ENCODE results near the gene EPSTI1. TPM values are rescaled to one million over a fixed set of nuclear protein-coding genes. Genes with fewer than 3 reads are reported as not detected.
"Not testable (repeated sequence)": the region's sequence is repeated elsewhere in the genome, so short reads cannot be mapped to it uniquely, and the experiment has no call there.

The EPSTI1 gene
- total RNA-seq, 2 experiments from 2014 or later = 120 to 121 TPM

- Mint-ChIP-seq H3K9me3 (no peaks in the 10 kb centered on the region), H3K36me3 (ENCODE audit: low read depth) (peaks cover 8% of the 10 kb centered on the region), H3K27ac (no peak overlapping the region), H3K4me3 (no peak overlapping the region), H3K4me1 (peaks cover 2% of the 10 kb centered on the region), H3K27me3 (peaks cover 17% of the 10 kb centered on the region)
- DNase-seq = no peak
- ChIA-PET POLR2A (no interaction called here), CTCF (interaction anchor here (1.0 to 1.3 kb wide), 3 partner anchors 9 to 19 kb away, joined by 3 to 4 read pairs (median 3); no protein-coding TSS in a partner anchor)
These were observed 115.7 kb downstream of the EPSTI1 start for GRCh38 chr13:42876270-42876714.

- no peaks in the 10 kb centered on the region for H3K9me3 Mint-ChIP-seq
- peaks cover 15% of the 10 kb centered on the region for H3K27me3 Mint-ChIP-seq
- CTCF ChIA-PET = interaction anchor here (1.0 to 1.1 kb wide), 2 partner anchors 8 to 20 kb away, joined by 3 read pairs; no protein-coding TSS in a partner anchor
- H3K4me1 Mint-ChIP-seq = peaks cover 2% of the 10 kb centered on the region
- no peak overlapping the region for H3K27ac Mint-ChIP-seq
- POLR2A ChIA-PET = no interaction called here
- H3K4me3 Mint-ChIP-seq = no peak overlapping the region
- H3K36me3 Mint-ChIP-seq (ENCODE audit: low read depth) = peaks cover 8% of the 10 kb centered on the region
- no peak for DNase-seq
These were observed 116.4 kb downstream of the EPSTI1 start for GRCh38 chr13:42875475-42876269.

GRCh38 chr13:42874221-42874620, 117.8 kb downstream of the EPSTI1 start:
- POLR2A ChIA-PET = no interaction called here

DNA sequence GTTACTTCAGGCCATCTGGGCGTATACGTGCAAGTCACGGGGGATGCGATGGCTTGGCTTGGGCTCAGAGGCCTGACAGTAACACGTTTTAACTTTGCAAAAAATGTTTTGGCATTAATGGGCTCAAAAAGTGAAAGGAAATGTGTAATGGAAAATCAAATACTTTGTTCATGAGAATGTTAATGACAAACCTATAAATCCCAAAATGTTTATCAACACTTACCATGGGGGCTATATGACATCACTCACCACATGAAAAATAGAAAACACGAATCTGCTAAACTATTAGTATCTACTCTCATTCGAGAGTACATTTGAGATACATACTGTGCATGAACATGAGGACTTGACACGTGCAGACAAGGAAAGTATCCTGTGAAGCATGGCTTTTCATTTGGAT, 119.0 kb downstream of the EPSTI1 start:
- peaks cover 2% of the 10 kb centered on the region for H3K4me1 Mint-ChIP-seq
- H3K27me3 Mint-ChIP-seq = peaks cover 7% of the 10 kb centered on the region
- no peak overlapping the region for H3K4me3 Mint-ChIP-seq
- ChIA-PET CTCF (no interaction called here), POLR2A (no interaction called here)
- no peaks in the 10 kb centered on the region for H3K9me3 Mint-ChIP-seq
- no peak for DNase-seq
- H3K27ac Mint-ChIP-seq = no peak overlapping the region
- no peaks in the 10 kb centered on the region for H3K36me3 Mint-ChIP-seq (ENCODE audit: low read depth)

More at GRCh38 chr13:42874221-42874620, 117.8 kb downstream of the EPSTI1 start:
- H3K4me3 Mint-ChIP-seq = no peak overlapping the region
- peaks cover 2% of the 10 kb centered on the region for H3K4me1 Mint-ChIP-seq
- DNase-seq = no peak
- CTCF ChIA-PET = no interaction called here
- H3K27ac Mint-ChIP-seq = no peak overlapping the region
- H3K27me3 Mint-ChIP-seq = peaks cover 7% of the 10 kb centered on the region
- H3K36me3 Mint-ChIP-seq (ENCODE audit: low read depth) = peaks cover 3% of the 10 kb centered on the region
- H3K9me3 Mint-ChIP-seq = no peaks in the 10 kb centered on the region

DNA sequence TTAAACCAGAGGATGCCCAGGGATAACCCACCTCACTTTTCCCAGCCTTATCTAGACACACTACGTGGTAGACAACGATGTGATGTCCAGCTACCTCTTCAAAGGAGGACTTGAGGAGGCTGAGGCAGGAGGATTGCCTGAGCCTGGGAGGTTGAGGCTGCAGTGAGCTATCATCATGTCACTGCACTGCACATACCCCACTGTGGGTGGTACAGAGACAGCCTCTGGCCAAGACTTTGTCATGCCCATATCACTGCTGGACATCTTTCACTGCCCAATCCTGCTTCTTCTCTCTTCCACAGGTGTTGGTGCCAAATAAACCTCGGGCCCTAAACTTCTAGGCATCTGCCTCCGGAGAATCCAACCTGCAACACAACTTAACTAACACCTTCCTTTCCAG, 124.8 kb downstream of the EPSTI1 start:
- ChIA-PET CTCF (interaction anchor here (1.0 kb wide), 1 partner anchor 8 kb away, joined by 3 read pairs; no protein-coding TSS in a partner anchor), POLR2A (no interaction called here)
- H3K4me3 Mint-ChIP-seq = no peak overlapping the region
- peaks cover 5% of the 10 kb centered on the region for H3K27me3 Mint-ChIP-seq
- H3K9me3 Mint-ChIP-seq = no peaks in the 10 kb centered on the region
- H3K4me1 Mint-ChIP-seq = no peaks in the 10 kb centered on the region
- H3K27ac Mint-ChIP-seq = no peak overlapping the region
- H3K36me3 Mint-ChIP-seq (ENCODE audit: low read depth) = no peaks in the 10 kb centered on the region
- no peak for DNase-seq

DNA sequence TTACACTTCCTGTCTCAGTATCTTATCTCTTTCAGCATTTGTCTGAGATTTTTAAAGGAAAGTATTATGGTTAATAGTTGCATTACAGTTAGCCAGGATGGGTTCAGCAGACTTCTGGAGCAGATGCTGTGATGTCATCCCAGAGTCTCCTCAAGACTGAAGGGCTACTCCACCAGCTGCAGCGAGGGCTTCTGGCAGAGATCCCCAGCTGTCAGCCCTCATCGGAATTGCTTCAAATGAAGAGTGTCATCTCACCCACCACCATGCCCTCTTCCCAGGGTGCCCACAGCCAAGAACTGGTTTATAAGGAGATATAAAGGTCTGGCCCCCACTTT, 126.3 kb downstream of the EPSTI1 start:
- Mint-ChIP-seq H3K4me3 (no peak overlapping the region), H3K27ac (no peak overlapping the region), H3K27me3 (peaks cover 9% of the 10 kb centered on the region), H3K36me3 (ENCODE audit: low read depth) (no peaks in the 10 kb centered on the region), H3K9me3 (no peaks in the 10 kb centered on the region), H3K4me1 (no peaks in the 10 kb centered on the region)
- POLR2A ChIA-PET = no interaction called here
- CTCF ChIA-PET = interaction anchor here (1.3 kb wide), 1 partner anchor 11 kb away, joined by 4 read pairs; no protein-coding TSS in a partner anchor
- no peak for DNase-seq

DNA sequence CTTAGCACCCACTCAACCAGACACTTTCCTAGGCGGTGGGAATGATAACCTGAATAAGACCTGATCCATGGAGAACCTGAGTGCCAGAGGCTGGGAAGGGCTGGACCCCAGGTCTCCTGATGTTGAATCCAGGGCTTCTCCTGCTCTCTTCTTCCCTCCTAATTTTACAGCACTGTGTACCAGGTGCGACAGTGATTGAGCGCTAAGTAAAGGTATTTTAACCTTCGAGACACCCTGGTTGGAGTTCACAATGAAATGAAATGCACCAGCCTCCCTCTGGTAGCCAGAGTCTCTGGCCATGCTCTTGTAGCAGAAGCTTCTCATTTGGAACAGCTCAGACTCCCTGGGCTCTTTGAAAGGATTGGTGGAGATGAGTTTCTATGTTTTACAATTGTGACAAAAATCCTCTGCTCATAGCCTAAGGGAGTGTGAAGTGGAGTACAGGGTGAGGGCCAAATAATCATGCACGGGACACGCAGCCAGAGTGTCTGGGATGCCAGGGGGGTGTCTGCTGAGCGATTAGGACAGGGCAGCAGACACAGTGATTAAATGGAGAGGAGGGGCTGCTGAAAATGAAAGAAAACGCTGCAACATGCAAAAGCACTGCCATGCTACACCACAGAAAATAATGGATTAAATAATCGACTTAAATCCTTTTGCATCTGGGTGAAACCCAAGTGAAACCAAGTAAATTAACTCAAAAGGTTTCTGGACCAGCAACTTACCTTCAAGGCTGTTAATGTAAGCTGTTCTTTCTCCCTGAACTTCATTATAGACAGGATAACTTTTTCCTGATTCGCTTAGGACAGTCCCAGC, 126.9 kb downstream of the EPSTI1 start:
- no peaks in the 10 kb centered on the region for H3K4me1 Mint-ChIP-seq
- H3K36me3 Mint-ChIP-seq (ENCODE audit: low read depth) = no peaks in the 10 kb centered on the region
- no peak for DNase-seq
- H3K4me3 Mint-ChIP-seq = no peak overlapping the region
- ChIA-PET CTCF (interaction anchor here (1.3 kb wide), 1 partner anchor 12 kb away, joined by 4 read pairs; no protein-coding TSS in a partner anchor), POLR2A (no interaction called here)
- no peak overlapping the region for H3K27ac Mint-ChIP-seq
- no peaks in the 10 kb centered on the region for H3K9me3 Mint-ChIP-seq
- H3K27me3 Mint-ChIP-seq = peaks cover 12% of the 10 kb centered on the region

DNA sequence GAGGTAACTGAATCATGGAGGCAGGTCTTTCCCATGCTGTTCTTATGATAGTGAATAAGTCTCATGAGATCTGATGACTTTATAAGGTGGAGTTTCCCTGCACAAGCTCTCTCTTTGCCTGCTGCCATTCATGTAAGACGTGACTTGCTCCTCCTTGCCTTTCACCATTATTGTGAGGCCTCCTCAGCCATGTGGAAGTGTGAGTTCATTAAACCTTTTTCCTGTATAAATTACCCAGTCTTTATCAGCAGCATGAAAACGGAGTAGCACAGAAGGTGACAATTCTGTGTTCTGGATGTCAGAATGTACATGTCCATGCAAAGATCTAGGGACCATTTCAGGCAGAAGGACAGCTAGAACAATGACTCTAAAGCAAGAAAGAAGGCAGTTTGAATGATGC, 129.7 kb downstream of the EPSTI1 start:
- H3K9me3 Mint-ChIP-seq; H3K4me3 Mint-ChIP-seq; H3K36me3 Mint-ChIP-seq (ENCODE audit: low read depth); POLR2A ChIA-PET; H3K27ac Mint-ChIP-seq; H3K4me1 Mint-ChIP-seq; DNase-seq: not testable (repeated sequence)
- CTCF ChIA-PET = interaction anchor here (0.9 kb wide), 1 partner anchor 11 kb away, joined by 3 read pairs; no protein-coding TSS in a partner anchor
- peaks cover 15% of the 10 kb centered on the region for H3K27me3 Mint-ChIP-seq

DNA sequence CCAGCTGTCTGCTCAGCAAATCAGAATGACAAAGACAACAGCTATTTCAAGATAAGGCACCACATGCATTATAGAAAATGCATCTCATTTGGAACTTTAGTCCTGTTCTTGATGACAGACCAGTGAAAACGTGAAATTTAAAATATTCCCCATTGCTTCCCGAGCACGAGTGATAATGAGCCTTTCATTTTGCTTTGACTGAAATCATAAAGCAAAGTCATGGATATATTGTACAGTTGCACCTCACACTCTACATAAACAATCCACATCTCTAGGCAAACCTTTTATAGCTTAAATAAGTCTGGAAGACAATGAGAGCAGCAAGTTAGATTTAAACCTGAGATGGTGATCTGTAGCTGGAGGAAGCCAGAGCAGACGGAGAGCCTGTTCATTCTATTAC, 131.6 kb downstream of the EPSTI1 start:
- no peaks in the 10 kb centered on the region for H3K9me3 Mint-ChIP-seq
- ChIA-PET POLR2A (no interaction called here), CTCF (no interaction called here)
- H3K4me3 Mint-ChIP-seq = no peak overlapping the region
- DNase-seq = no peak
- no peaks in the 10 kb centered on the region for H3K36me3 Mint-ChIP-seq (ENCODE audit: low read depth)
- peaks cover 15% of the 10 kb centered on the region for H3K27me3 Mint-ChIP-seq
- H3K4me1 Mint-ChIP-seq = no peaks in the 10 kb centered on the region
- no peak overlapping the region for H3K27ac Mint-ChIP-seq

- ChIA-PET CTCF (no interaction called here), POLR2A (no interaction called here)
- no peak overlapping the region for H3K4me3 Mint-ChIP-seq
- H3K27me3 Mint-ChIP-seq = peaks cover 15% of the 10 kb centered on the region
- H3K4me1 Mint-ChIP-seq = no peaks in the 10 kb centered on the region
- no peaks in the 10 kb centered on the region for H3K9me3 Mint-ChIP-seq
- no peaks in the 10 kb centered on the region for H3K36me3 Mint-ChIP-seq (ENCODE audit: low read depth)
- no peak for DNase-seq
- no peak overlapping the region for H3K27ac Mint-ChIP-seq
These were observed 132.3 kb downstream of the EPSTI1 start for GRCh38 chr13:42859760-42860159.

GRCh38 chr13:42855410-42855809, 136.6 kb downstream of the EPSTI1 start:
- Mint-ChIP-seq H3K27me3 (peaks cover 10% of the 10 kb centered on the region), H3K9me3 (no peaks in the 10 kb centered on the region), H3K4me1 (no peaks in the 10 kb centered on the region), H3K36me3 (ENCODE audit: low read depth) (no peaks in the 10 kb centered on the region), H3K4me3 (no peak overlapping the region), H3K27ac (no peak overlapping the region)
- CTCF ChIA-PET = no interaction called here
- POLR2A ChIA-PET = no interaction called here
- no peak for DNase-seq

DNA sequence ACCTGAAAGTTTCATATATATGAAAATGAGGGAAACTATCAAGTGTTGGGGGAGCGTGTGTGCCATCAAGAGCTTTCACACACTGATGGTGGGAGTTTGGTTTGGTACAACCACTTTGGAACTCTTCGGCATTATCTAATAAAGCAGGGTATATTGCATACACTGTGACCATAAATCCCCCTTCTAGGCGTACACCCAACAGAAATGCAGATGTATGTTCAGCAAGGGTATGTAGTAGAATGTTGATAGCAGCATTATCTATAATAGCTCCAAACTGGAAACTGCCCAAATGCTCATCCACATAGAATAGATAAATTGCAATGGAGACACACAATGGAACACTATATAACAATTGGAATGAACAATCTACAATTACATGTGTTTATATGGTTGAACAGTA, 139.9 kb downstream of the EPSTI1 start:
- Mint-ChIP-seq H3K27me3 (peaks cover 14% of the 10 kb centered on the region), H3K36me3 (ENCODE audit: low read depth) (no peaks in the 10 kb centered on the region), H3K4me1 (no peaks in the 10 kb centered on the region), H3K4me3 (no peak overlapping the region), H3K9me3 (no peaks in the 10 kb centered on the region), H3K27ac (no peak overlapping the region)
- DNase-seq = no peak
- ChIA-PET CTCF (no interaction called here), POLR2A (no interaction called here)

- H3K4me3 Mint-ChIP-seq = no peak overlapping the region
- no peaks in the 10 kb centered on the region for H3K36me3 Mint-ChIP-seq (ENCODE audit: low read depth)
- ChIA-PET CTCF (no interaction called here), POLR2A (no interaction called here)
- H3K9me3 Mint-ChIP-seq = no peaks in the 10 kb centered on the region
- no peaks in the 10 kb centered on the region for H3K4me1 Mint-ChIP-seq
- no peak overlapping the region for H3K27ac Mint-ChIP-seq
- no peak for DNase-seq
- peaks cover 32% of the 10 kb centered on the region for H3K27me3 Mint-ChIP-seq
These were observed 142.8 kb downstream of the EPSTI1 start for GRCh38 chr13:42849200-42849599.

Data from activated CD4-positive, alpha-beta T cell treated with anti-CD3 and anti-CD28 coated beads, Interleukin-2, amount 10 ng/mL, durations not matched to agents 7 days and 5 days (primary cell).